ENCODE measurements around the gene UMODL1. TPM values are rescaled to one million over a fixed set of nuclear protein-coding genes. Genes with fewer than 3 reads are reported as not detected.

The UMODL1 gene
- total and polyA plus RNA-seq, 9 donors, result 0.01 to 2.2 (median 0.24) TPM; not detected in 5

DNA sequence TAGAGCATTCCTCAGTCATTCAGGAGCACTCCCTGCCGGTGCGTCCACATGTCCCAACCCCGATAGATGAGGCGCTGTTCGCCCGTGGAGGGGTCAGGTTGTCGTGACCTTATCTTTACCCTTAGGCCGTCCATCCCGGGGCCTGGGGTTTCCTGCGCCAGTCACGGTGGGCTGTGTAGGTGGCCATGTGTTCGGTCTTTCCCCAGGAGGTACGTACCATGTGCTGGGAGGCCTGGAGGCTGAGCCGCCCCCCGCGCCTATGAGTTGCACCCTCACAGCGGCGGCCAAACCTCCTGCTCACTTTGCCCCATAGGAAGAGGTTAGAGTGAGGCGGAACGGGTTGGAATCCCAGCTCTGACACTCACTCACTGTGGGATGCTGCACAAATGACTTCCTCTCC lies 35.3 kb downstream of the UMODL1 start:
- no peak for DNase-seq
- no peaks in the 10 kb centered on the region for H3K27me3 ChIP-seq

GRCh38 chr21:42107177-42107880 lies 36.2 kb downstream of the UMODL1 start:
- Histone ChIP-seq H3K4me3 (no peak overlapping the region), H3K27ac (no peak overlapping the region), H3K27me3 (no peaks in the 10 kb centered on the region), H3K9me3 (no peaks in the 10 kb centered on the region), H3K36me3 (no peaks in the 10 kb centered on the region), H3K4me1 (ENCODE audit: insufficient read depth) (no peaks in the 10 kb centered on the region)
- no peak for DNase-seq
- WGBS, 3 donors, result 83 to 89% (median 85%) methylated on average over 18 of the region's 18 CpGs
- TF ChIP-seq, protein P1, sequence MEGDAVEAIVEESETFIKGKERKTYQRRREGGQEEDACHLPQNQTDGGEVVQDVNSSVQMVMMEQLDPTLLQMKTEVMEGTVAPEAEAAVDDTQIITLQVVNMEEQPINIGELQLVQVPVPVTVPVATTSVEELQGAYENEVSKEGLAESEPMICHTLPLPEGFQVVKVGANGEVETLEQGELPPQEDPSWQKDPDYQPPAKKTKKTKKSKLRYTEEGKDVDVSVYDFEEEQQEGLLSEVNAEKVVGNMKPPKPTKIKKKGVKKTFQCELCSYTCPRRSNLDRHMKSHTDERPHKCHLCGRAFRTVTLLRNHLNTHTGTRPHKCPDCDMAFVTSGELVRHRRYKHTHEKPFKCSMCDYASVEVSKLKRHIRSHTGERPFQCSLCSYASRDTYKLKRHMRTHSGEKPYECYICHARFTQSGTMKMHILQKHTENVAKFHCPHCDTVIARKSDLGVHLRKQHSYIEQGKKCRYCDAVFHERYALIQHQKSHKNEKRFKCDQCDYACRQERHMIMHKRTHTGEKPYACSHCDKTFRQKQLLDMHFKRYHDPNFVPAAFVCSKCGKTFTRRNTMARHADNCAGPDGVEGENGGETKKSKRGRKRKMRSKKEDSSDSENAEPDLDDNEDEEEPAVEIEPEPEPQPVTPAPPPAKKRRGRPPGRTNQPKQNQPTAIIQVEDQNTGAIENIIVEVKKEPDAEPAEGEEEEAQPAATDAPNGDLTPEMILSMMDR (IDR thresholded peaks at IDR 0.05), result no peak
- TF ChIP-seq POLR2A (IDR thresholded peaks at IDR 0.05), result no peak
- intact Hi-C loops (cut with DNase I), result no loop called here

More for the DNA sequence above, 35.3 kb downstream of the UMODL1 start:
- Histone ChIP-seq H3K4me1 (ENCODE audit: insufficient read depth) (no peaks in the 10 kb centered on the region), H3K36me3 (no peaks in the 10 kb centered on the region), H3K27ac (no peak overlapping the region), H3K4me3 (no peak overlapping the region), H3K9me3 (no peaks in the 10 kb centered on the region)
- 69 to 79% (median 76%) methylated on average over 20 of the region's 20 CpGs for WGBS, 3 donors
- intact Hi-C loops (cut with DNase I), result no loop called here
- TF ChIP-seq POLR2A (IDR thresholded peaks at IDR 0.05) (no peak), EP300 (IDR thresholded peaks at IDR 0.05) (no peak)
- TF ChIP-seq, protein P1 (IDR thresholded peaks at IDR 0.05), result no peak

- intact Hi-C loops (cut with DNase I), result no loop called here
- H3K27me3 ChIP-seq, result no peaks in the 10 kb centered on the region
- no peak for TF ChIP-seq POLR2A (IDR thresholded peaks at IDR 0.05)
- TF ChIP-seq, protein P1 (IDR thresholded peaks at IDR 0.05), result peak in 1 of 3 donors; percentile 44
- WGBS, 3 donors, result 22 to 36% (median 23%) methylated on average over 11 to 18 of the region's 18 CpGs
- H3K36me3 ChIP-seq, result no peaks in the 10 kb centered on the region
- no peak overlapping the region for H3K4me3 ChIP-seq
- H3K4me1 ChIP-seq (ENCODE audit: insufficient read depth), result no peaks in the 10 kb centered on the region
- no peaks in the 10 kb centered on the region for H3K9me3 ChIP-seq
- DNase-seq, result peak in 1 of 5 donors; percentile 29
- H3K27ac ChIP-seq, result no peak overlapping the region
Measured at GRCh38 chr21:42107881-42108553, 36.9 kb downstream of the UMODL1 start.

GRCh38 chr21:42108554-42109340 lies 37.6 kb downstream of the UMODL1 start:
- no peak for DNase-seq
- WGBS, 3 donors, result 71 to 85% (median 76%) methylated on average over 25 to 26 of the region's 26 CpGs
- Histone ChIP-seq H3K9me3 (no peaks in the 10 kb centered on the region), H3K36me3 (no peaks in the 10 kb centered on the region), H3K4me1 (ENCODE audit: insufficient read depth) (no peaks in the 10 kb centered on the region), H3K27ac (no peak overlapping the region), H3K27me3 (no peaks in the 10 kb centered on the region), H3K4me3 (no peak overlapping the region)
- TF ChIP-seq POLR2A (IDR thresholded peaks at IDR 0.05), result no peak
- TF ChIP-seq EP300 (IDR thresholded peaks at IDR 0.05), result no peak
- TF ChIP-seq, protein P1 (IDR thresholded peaks at IDR 0.05), result no peak
- intact Hi-C loops (cut with DNase I), result no loop called here

All from ovary (tissue), 9 donors.